Left hindlimb (tissue), 1 donor: Measurements from ENCODE around the gene NFKB2.

Source experiments
- DNase-seq: peaks from one replicate; pipeline ENCODE4 v3.0.0-alpha.2; 2018

The NFKB2 gene

DNA sequence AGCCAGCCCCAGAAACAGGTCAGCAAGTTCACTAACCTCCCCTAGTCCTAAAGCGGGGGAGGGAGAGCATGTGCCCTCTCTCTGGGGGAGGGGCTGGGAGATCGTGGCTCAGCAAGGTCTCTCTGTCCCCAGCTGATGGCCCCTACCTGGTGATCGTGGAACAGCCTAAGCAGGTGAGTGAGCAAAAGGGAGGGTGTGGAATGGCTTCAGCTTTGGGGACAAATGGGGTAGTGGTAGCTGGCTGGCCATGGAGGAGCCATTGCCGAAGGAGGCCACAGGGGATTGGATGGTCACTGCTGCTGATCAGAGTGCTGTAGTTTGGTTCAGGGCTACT, 779 bp downstream of the NFKB2 start:
- DNase-seq = no peak

GRCh38 chr10:102396730-102397151, 1.2 kb downstream of the NFKB2 start:
- DNase-seq = no peak

- DNase-seq = no peak
Observed at GRCh38 chr10:102397222-102398171, 2.0 kb downstream of the NFKB2 start.

- no peak for DNase-seq
Observed at GRCh38 chr10:102398172-102399020, 2.9 kb downstream of the NFKB2 start.

GRCh38 chr10:102399217-102400021, 3.9 kb downstream of the NFKB2 start:
- DNase-seq = peak; percentile 90

GRCh38 chr10:102400076-102400475, 4.6 kb downstream of the NFKB2 start:
- DNase-seq = no peak

GRCh38 chr10:102400598-102401341, 5.3 kb downstream of the NFKB2 start:
- DNase-seq = no peak

DNA sequence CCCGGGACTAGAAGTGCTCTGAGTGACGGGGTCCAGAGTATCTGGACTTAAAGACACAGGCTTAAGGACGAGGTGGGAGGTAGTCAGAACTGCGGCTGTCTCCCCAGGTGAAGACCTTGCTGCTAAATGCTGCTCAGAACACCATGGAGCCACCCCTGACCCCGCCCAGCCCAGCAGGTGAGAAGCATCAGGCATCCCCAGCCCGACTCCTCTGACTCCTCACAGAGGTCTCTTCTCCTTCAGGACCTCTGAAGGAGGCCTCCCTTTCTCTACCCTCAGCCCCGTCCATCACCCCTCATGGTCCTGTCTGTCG, 5.8 kb downstream of the NFKB2 start:
- DNase-seq = no peak

DNA sequence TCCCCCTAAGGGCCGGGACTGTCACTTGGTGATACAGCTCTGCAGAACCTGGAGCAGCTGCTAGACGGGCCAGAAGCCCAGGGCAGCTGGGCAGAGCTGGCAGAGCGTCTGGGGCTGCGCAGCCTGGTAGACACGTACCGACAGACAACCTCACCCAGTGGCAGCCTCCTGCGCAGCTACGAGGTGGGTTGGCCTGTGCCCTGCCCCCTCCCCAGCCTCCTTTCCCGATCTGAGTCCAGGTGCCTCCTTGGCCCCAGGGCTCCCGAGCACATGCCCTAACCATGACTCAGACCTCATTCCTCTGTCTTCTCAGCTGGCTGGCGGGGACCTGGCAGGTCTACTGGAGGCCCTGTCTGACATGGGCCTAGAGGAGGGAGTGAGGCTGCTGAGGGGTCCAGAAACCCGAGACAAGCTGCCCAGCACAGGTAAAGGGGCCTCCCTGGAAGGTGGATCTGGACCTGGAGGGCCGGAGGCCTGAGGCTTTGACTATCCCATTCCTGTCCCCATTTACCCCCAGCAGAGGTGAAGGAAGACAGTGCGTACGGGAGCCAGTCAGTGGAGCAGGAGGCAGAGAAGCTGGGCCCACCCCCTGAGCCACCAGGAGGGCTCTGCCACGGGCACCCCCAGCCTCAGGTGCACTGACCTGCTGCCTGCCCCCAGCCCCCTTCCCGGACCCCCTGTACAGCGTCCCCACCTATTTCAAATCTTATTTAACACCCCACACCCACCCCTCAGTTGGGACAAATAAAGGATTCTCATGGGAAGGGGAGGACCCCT, 6.4 kb downstream of the NFKB2 start:
- no peak for DNase-seq

DNA sequence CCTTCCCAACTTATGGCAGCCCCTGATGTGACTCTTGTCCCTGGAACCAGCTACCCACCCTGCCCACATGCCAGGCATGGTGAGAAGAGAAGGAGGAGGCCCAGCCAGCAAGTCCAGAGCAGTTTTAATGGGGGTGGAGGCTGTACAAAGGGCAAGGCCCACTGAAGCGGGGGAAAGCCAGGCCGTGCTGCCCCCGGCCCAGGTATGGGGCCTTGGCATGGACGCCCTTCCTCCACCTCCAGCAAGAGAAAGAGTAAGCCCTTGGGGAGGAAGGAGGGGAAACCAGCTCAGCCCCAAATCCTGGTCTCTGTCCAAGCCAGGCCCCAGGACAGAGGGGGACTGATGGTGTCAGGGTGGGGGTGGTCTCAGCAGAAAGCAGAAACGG, 7.0 kb downstream of the NFKB2 start:
- no peak for DNase-seq

DNA sequence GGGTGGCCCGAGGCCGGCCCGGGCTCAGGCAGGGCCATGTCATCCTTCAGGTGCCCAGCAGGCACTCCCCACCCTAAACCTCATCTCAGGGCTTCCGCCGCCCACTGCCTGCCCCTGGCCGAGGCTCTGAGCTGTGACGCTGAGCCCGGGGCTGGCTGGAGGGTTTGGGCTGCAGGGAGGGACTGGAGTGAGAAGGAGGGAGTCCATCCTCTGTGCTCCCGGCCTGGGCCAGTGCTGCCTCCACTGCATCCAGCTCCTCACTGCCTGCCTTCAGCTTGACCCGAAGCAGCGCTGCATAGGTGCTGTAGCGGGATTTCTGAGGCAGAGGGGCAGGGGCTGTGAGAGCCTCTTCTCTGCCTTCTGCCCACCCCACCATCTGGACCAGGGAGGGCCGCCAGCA, 7.6 kb downstream of the NFKB2 start:
- no peak for DNase-seq

GRCh38 chr10:102404361-102405107, 9.0 kb downstream of the NFKB2 start:
- no peak for DNase-seq

DNA sequence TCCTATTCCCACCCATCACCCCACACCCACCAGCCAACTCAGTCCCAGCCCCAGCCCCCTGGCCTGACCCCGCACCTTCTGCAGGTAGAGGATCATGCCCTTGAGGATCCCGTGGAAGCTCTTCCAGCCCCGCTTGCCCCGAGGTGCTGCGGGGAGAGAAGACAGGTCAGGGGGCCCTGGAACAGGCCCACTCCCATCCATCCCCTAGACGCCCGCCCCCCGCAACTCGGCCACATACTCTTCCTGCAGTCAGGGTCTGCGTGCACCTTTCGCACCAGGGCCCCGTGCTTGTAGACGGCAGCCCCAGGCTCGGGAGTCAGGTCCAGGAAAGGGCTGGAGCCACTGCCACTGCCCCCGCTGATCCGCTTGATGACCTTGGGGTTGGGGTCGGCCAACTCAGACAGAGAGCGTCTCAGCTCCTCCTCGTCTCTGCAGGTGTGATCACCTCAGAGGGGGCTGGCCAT, 9.6 kb downstream of the NFKB2 start:
- no peak for DNase-seq

DNA sequence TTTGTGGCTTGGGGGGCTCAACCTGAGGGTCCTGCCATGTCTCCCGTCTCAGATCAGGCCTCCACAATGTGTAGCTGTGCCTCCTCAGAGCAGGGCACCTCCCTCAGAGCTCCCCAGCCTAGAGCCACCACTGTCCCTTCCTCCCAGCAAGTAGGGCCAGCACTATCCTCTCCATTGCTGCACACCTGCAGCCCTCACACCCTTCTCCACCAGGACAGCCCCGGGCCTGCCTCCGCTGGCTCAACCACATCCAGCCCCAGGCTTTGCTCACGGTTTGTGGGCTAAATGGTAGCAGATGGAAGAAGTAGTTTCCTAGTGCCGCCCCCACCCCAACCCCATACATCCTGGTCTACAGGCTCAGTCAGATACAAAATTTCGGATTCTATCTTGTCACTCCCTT, 10.1 kb downstream of the NFKB2 start:
- DNase-seq = no peak

DNA sequence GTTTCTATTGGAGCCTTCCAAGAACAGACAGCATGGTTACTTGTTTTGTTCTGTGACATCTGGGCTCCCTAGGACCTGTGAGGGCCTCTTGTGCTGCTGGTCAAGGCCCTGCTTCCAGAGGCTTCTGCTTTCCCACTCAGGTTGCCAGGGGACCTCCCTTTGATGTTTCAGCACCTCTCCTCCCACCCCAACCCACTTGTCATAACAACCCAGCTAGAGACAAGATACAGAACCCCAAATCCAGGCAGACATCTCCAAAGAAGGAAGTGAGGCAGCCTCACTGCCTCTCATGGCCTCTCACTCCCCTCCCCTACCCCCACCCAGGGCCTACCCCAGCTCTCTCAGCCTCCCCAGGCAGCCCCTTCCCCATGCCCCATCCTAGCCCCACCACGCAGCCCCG, 11.3 kb downstream of the NFKB2 start:
- DNase-seq = no peak

GRCh38 chr10:102407425-102408130, 12.1 kb downstream of the NFKB2 start:
- DNase-seq = no peak

DNA sequence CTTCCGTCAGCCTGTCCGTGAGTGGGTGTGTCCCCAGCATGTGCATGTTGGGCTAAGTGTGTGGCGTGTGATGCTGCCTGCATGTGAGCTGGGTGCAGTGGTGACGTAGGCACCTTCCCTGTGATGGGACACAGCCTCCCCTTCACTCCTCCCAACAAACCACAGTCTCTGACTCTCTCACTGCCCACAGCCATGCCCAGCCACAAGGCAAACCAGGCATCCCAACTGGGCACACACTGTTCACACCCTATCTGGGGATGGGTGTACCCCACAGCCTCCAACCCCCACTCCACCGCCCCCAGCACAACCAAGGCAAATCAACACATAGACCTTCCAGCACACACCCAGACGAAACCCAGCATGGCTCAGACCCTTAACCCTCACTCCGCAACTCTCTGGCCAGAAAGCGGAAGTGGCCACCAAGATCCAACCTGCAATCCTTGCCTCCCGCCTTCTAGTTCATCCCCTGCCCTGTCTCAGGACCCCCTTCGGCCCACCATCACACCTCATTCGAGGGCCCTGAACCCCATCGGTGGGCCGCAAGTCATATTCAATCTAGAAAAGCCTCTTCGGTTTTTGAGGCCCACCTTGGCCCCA, 12.7 kb downstream of the NFKB2 start:
- no peak for DNase-seq

DNA sequence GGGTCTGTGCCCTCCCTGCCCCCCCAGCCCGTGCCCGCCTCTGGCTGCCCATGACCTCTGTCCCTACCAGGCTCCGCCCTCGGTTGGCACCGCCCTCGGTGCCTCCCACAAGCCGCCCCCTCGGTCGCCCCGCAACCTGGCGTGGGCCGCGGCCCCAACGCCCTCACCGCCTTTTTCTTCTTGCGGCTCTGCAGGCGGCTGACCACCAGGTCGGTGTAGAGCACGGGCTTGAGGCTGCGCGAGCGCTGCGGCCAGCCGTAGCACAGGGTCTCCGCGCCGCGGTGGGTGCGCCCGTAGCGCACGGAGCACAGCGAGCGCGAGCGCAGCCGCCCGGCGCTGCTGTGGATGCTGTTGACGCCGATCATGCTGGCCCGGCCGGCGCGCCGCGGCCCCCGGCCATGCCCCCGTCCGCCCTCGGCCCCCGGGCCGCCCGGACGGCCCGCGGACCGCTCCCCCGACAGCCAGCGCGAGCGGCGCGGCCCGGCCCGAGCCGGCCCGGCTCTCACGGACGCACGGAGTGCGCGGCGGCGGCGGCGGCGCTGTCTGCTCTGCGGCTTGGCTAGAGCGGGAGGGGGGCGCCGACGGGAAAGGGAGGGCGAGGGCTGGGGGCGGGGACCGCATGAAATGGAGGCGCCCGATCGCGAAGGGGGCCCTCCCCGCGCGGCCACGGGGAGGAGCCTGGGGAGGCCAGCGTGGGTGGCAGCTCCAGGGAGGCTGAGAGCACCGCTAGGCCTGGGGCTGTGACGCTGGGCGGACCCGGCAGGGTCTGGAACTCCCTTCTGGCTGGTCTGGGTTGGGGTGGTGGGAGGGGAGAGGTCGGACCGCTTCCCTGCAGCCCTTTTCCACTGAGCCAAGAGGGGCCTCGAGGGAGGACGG, 13.5 kb downstream of the NFKB2 start:
- DNase-seq = peak; percentile 87
